ENCODE data around the gene CUEDC1. TPM values are rescaled to one million over a fixed set of nuclear protein-coding genes. Genes with fewer than 3 reads are reported as not detected.

The CUEDC1 gene
- total RNA-seq, 4 donors from 2014 or later, result 7.9 to 63.6 (median 18.8) TPM

DNA sequence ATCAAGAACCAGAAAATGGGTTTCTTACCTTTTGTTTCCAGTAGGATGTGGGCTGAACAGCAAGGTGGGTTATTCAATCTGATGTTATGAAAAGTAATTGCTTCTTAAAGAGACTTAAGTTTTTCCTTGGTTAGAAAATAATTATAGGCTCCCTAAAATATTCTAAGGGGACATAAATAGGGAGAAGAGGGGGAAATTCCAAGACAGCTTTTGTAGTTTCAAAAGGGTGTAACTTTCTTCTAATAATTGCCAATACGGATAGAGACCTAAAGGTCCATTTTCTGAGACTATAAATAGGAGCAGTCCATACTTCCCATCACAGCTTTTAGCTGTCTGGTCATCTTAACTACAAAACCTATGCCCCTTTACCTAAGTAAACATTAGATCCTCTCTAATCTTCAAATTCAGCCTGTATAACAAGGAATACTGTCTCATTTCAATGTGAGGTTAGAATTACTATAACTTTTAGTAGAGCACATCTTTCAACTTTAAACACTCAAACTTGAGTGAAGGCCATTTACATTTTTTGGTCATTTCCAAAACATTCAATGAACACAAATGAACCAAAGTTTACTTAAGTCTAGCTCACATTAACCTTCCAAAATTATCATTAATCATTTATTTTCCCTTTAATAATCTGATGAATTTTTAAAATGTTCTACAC is 46.4 kb upstream of the CUEDC1 start:
- Histone ChIP-seq H3K27ac (no peak overlapping the region), H3K4me1 (peaks cover 9 to 22% of the 10 kb centered on the region in 2 donors), H3K9me3 (no peaks in the 10 kb centered on the region), H3K36me3 (no peaks in the 10 kb centered on the region), H3K4me3 (no peak overlapping the region), H3K27me3 (no peaks in the 10 kb centered on the region)
- no peak for DNase-seq
- TF ChIP-seq CTCF (IDR thresholded peaks at IDR 0.05) (no peak), POLR2A (IDR thresholded peaks at IDR 0.05) (no peak)
- intact Hi-C loops (cut with DNase I; ENCODE audit: low total_unique reads), result no loop called here

DNA sequence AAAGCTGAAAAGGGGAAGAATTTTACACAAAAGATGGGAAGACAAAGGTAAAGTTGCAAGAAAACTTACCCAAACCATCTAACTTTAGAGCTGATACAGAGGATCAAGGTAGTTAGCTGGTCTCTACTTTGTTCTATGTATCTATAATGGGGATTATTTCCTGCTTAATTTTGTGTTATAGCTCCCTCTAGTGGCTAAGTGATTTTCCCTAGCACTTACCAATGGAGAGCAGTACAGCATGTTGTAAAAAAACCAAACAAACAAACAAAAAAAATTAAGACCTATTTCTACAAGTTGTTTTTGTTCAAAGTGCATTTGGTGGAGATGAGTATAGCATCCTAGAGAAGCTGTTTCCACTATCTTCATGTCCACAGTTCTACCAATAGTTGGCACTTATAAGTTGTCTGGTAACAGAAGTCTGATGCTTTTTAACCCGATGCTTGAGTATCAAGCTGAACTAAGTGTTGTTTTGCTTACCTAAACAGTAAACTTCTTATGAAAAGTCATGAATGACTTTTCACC is 44.3 kb upstream of the CUEDC1 start:
- no peaks in the 10 kb centered on the region for H3K27me3 ChIP-seq
- TF ChIP-seq POLR2A (IDR thresholded peaks at IDR 0.05), result no peak
- TF ChIP-seq CTCF (IDR thresholded peaks at IDR 0.05), result peak; percentile 74 to 81 (median 76)
- peak overlapping the region in 1 of 2 donors; percentile 8 for H3K27ac ChIP-seq
- no peaks in the 10 kb centered on the region for H3K36me3 ChIP-seq
- H3K4me3 ChIP-seq, result no peak overlapping the region
- peaks cover 9 to 10% of the 10 kb centered on the region in 2 donors for H3K4me1 ChIP-seq
- H3K9me3 ChIP-seq, result no peaks in the 10 kb centered on the region
- DNase-seq, result no peak
- intact Hi-C loops (cut with DNase I; ENCODE audit: low total_unique reads), result loop anchor here (2.0 kb wide), 1 partner anchor 143 kb away; no protein-coding TSS in a partner anchor

- Histone ChIP-seq H3K4me3 (no peak overlapping the region), H3K27ac (peak overlapping the region in 1 of 2 donors; percentile 8), H3K4me1 (peaks cover 5 to 9% of the 10 kb centered on the region in 2 donors), H3K36me3 (no peaks in the 10 kb centered on the region), H3K27me3 (no peaks in the 10 kb centered on the region), H3K9me3 (no peaks in the 10 kb centered on the region)
- TF ChIP-seq CTCF (IDR thresholded peaks at IDR 0.05) (no peak), POLR2A (IDR thresholded peaks at IDR 0.05) (no peak)
- no peak for DNase-seq
- intact Hi-C loops (cut with DNase I; ENCODE audit: low total_unique reads), result loop anchor here (2.0 kb wide), 1 partner anchor 142 kb away; no protein-coding TSS in a partner anchor
These were observed 43.8 kb upstream of the CUEDC1 start for GRCh38 chr17:57999010-57999495.

DNA sequence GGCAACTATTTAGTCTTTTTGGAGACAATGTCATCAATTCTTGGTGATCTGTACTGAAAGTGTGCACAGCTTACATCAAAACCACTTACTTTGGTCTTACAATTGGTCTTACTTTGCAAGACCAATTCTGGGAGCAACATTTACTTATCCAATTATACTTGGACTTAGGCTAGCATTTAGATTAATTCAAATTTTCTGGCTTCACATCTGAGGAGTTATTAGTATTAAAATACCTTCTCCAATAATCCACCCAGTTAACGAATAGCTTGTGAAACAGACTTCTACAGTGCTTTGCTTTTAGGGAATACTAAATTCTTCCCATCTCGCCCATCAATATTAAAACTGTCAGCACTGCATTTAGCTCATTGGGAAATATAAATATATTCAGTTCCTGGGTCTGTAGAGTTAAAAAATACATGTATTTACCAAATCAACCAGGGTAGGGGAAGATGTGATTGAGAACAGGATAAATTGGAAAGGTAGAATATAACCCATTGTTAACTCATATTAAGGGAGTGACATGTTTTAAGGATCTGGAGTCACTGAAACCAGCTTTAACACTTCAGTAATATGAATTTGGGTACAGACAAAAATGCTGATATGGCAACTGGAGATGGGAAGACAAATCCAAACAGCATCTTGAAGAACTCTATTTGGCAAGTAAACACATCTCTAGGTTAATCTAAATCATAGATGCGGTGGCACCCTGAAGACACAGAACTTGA is 42.0 kb upstream of the CUEDC1 start:
- Histone ChIP-seq H3K9me3 (no peaks in the 10 kb centered on the region), H3K27me3 (no peaks in the 10 kb centered on the region), H3K36me3 (no peaks in the 10 kb centered on the region), H3K27ac (no peak overlapping the region), H3K4me3 (no peak overlapping the region), H3K4me1 (peaks cover 0 to 8% of the 10 kb centered on the region in 2 donors)
- no peak for DNase-seq
- TF ChIP-seq POLR2A (IDR thresholded peaks at IDR 0.05) (no peak), CTCF (IDR thresholded peaks at IDR 0.05) (no peak)
- intact Hi-C loops (cut with DNase I; ENCODE audit: low total_unique reads), result no loop called here
